Upper lobe of left lung (tissue), 6 donors: ENCODE measurements around the gene CXCL5. TPM values are rescaled to one million over a fixed set of nuclear protein-coding genes. Genes with fewer than 3 reads are reported as not detected.
A peak's percentile ranks its signal among the peaks of the same experiment; 100 is the strongest.

Source experiments
- ATAC-seq, 2 donors: fragments of 200-7000 bp; cut with Tn5 transposase; one replicate each; pipeline ENCODE4 v1.9.1; 2022; ENCODE audit warnings: mild to moderate bottlenecking in 2 of 2, moderate library complexity in 2 of 2; ENCODE audit not compliant: low FRiP score in 2 of 2
- DNase-seq, 2 donors: peaks; one replicate each; pipeline ENCODE4 v3.0.0-alpha.2; 2019 to 2020
- H3K27ac ChIP-seq, 4 donors: fragments of 200-600 bp; sonication (generic); one replicate each; pipeline ENCODE4 v1.5.1; 2016 to 2019
- H3K27me3 ChIP-seq, 4 donors: fragments of 200-600 bp; sonication (generic); one replicate each; pipeline ENCODE4 v1.5.1; 2017 to 2019
- H3K36me3 ChIP-seq, 4 donors: fragments of 200-600 bp; sonication (generic); one replicate each; pipeline ENCODE4 v1.5.1; 2016 to 2019
- H3K4me1 ChIP-seq, 4 donors: fragments of 200-600 bp; sonication (generic); one replicate each; pipeline ENCODE4 v1.5.1; 2018 to 2019
- H3K4me3 ChIP-seq, 4 donors: fragments of 200-600 bp; sonication (generic); one replicate each; pipeline ENCODE4 v1.5.1; 2017 to 2019; ENCODE audit warnings: mild to moderate bottlenecking in 2 of 4, moderate library complexity in 1 of 4
- H3K9me3 ChIP-seq, 4 donors: fragments of 200-600 bp; sonication (generic); one replicate each; pipeline ENCODE4 v1.5.1; 2018 to 2019
- CTCF ChIP-seq, 6 experiments: fragments of 450-650 bp in 4 of 6; fragments of 200-600 bp in 2 of 6; sonication (generic) in 2 of 6; IDR thresholded peaks; one replicate each; pipeline ENCODE4 v1.5.1; 2016 to 2019; ENCODE audit warnings: antibody characterized with exemption in 6 of 6
- EP300 ChIP-seq, 4 donors: sonication (generic); formaldehyde crosslinking; IDR thresholded peaks; one replicate each; pipeline ENCODE4 v1.5.1; 2017; ENCODE audit warnings: antibody characterized with exemption in 4 of 4, control low read depth in 2 of 4
- POLR2A ChIP-seq, 4 donors: fragments of 450-650 bp; IDR thresholded peaks; one replicate each; pipeline ENCODE4 v1.5.1; 2016 to 2017; ENCODE audit warnings: antibody characterized with exemption in 4 of 4, mild to moderate bottlenecking in 2 of 4
- POLR2AphosphoS5 ChIP-seq, 2 donors: sonication (generic); formaldehyde crosslinking; IDR thresholded peaks; one replicate each; pipeline ENCODE4 v1.5.1; 2017; ENCODE audit warnings: antibody characterized with exemption in 2 of 2
- WGBS, 2 donors: methylation state at CpG; one replicate each; pipeline ENCODE4 v1.1.5; 2017 to 2018; 5-methylcytosine and 5-hydroxymethylcytosine counted together
- total RNA-seq, 6 donors: library from RNA; depleted of rRNA in 4 of 6; stranded (reverse); fragments of >200 nt in 4 of 6; gene quantifications; one replicate each; pipeline versions ENCODE4 v1.1.0 to v1.2.1, GENCODE V29; 2016 to 2021
- donor health status: DM: no; HTN: no; CAD: no; lungs with moderate emphysema.
- donor health status: DM: no; HTN: yes; CAD: no; lungs with severe emphysema.

Gene CXCL5
- total RNA-seq, 6 donors from 2014 or later, result 2.1 to 16.0 (median 6.7) TPM

GRCh38 chr4:74013264-74013663 is 14.8 kb upstream of the CXCL5 start:
- 53 to 63% methylated on average over 2 of the region's 2 CpGs for WGBS, 2 donors

GRCh38 chr4:74012130-74012529 is 13.7 kb upstream of the CXCL5 start:
- ATAC-seq (peak in 1 of 2 donors; percentile 43), DNase-seq (no peak)
- no peak for TF ChIP-seq CTCF (IDR thresholded peaks at IDR 0.05)
- peak in 1 of 4 donors; percentile 57 for TF ChIP-seq EP300 (IDR thresholded peaks at IDR 0.05)
- Histone ChIP-seq H3K27ac (no peak overlapping the region), H3K36me3 (no peaks in the 10 kb centered on the region), H3K4me1 (no peaks in the 10 kb centered on the region), H3K9me3 (no peaks in the 10 kb centered on the region), H3K27me3 (no peaks in the 10 kb centered on the region), H3K4me3 (no peak overlapping the region)
- WGBS, 2 donors, result 47 to 52% methylated on average over 4 of the region's 4 CpGs

More at GRCh38 chr4:74013264-74013663, 14.8 kb upstream of the CXCL5 start:
- Histone ChIP-seq H3K4me3 (no peak overlapping the region), H3K27ac (no peak overlapping the region), H3K36me3 (no peaks in the 10 kb centered on the region), H3K27me3 (no peaks in the 10 kb centered on the region), H3K4me1 (peaks cover 0 to under 1% (median 0%) of the 10 kb centered on the region in 4 donors), H3K9me3 (no peaks in the 10 kb centered on the region)
- TF ChIP-seq POLR2AphosphoS5 (IDR thresholded peaks at IDR 0.05), result no peak
- TF ChIP-seq CTCF (IDR thresholded peaks at IDR 0.05), result no peak
- no peak for TF ChIP-seq EP300 (IDR thresholded peaks at IDR 0.05)
- TF ChIP-seq POLR2A (IDR thresholded peaks at IDR 0.05), result no peak
- DNase-seq (no peak), ATAC-seq (no peak)

GRCh38 chr4:74009307-74009706 is 10.8 kb upstream of the CXCL5 start:
- peaks cover 0 to 3% (median 0%) of the 10 kb centered on the region in 4 donors for H3K4me1 ChIP-seq
- 83 to 86% methylated on average over 3 of the region's 3 CpGs for WGBS, 2 donors
- no peaks in the 10 kb centered on the region for H3K36me3 ChIP-seq
- no peak for TF ChIP-seq CTCF (IDR thresholded peaks at IDR 0.05)
- TF ChIP-seq EP300 (IDR thresholded peaks at IDR 0.05), result peak in 1 of 4 donors; percentile 84
- peak in 1 of 2 donors; percentile 35 for TF ChIP-seq POLR2AphosphoS5 (IDR thresholded peaks at IDR 0.05)
- no peak overlapping the region for H3K4me3 ChIP-seq
- no peak overlapping the region for H3K27ac ChIP-seq
- H3K27me3 ChIP-seq, result no peaks in the 10 kb centered on the region
- no peaks in the 10 kb centered on the region for H3K9me3 ChIP-seq
- ATAC-seq (no peak), DNase-seq (no peak)

- Histone ChIP-seq H3K4me1 (peaks cover 0 to 3% (median 0%) of the 10 kb centered on the region in 4 donors), H3K36me3 (no peaks in the 10 kb centered on the region), H3K27ac (no peak overlapping the region), H3K27me3 (no peaks in the 10 kb centered on the region), H3K4me3 (no peak overlapping the region), H3K9me3 (no peaks in the 10 kb centered on the region)
- no peak for DNase-seq
- peak in 1 of 2 donors; percentile 94 for ATAC-seq
- TF ChIP-seq EP300 (IDR thresholded peaks at IDR 0.05), result peak in 1 of 4 donors; percentile 11
- TF ChIP-seq POLR2AphosphoS5 (IDR thresholded peaks at IDR 0.05), result no peak
- no peak for TF ChIP-seq CTCF (IDR thresholded peaks at IDR 0.05)
- no peak for TF ChIP-seq POLR2A (IDR thresholded peaks at IDR 0.05)
- WGBS, 2 donors, result 64 to 73% methylated on average over 2 of the region's 2 CpGs
These were observed 7.6 kb upstream of the CXCL5 start for GRCh38 chr4:74006009-74006476.

GRCh38 chr4:74005528-74005927 is 7.1 kb upstream of the CXCL5 start:
- TF ChIP-seq POLR2AphosphoS5 (IDR thresholded peaks at IDR 0.05) (no peak), CTCF (IDR thresholded peaks at IDR 0.05) (no peak), EP300 (IDR thresholded peaks at IDR 0.05) (no peak), POLR2A (IDR thresholded peaks at IDR 0.05) (no peak)
- Histone ChIP-seq H3K9me3 (no peaks in the 10 kb centered on the region), H3K4me1 (peaks cover 0 to 3% (median 0%) of the 10 kb centered on the region in 4 donors), H3K27me3 (no peaks in the 10 kb centered on the region), H3K36me3 (no peaks in the 10 kb centered on the region), H3K27ac (no peak overlapping the region), H3K4me3 (no peak overlapping the region)
- 20 to 35% methylated on average over 3 of the region's 3 CpGs for WGBS, 2 donors
- ATAC-seq (peak in 1 of 2 donors; percentile 34), DNase-seq (no peak)
